ENCODE results near the gene OTOP3.

- TF ChIP-seq CTCF (conservative IDR thresholded peaks at IDR 0.05) (no peak), ZFX (IDR thresholded peaks at IDR 0.05) (no peak)
Observed at GRCh38 chr17:74998783-74999182, 63.1 kb downstream of the OTOP3 start.
